Lower lobe of right lung (tissue), 2 donors: ENCODE data around the gene CCDC68. TPM values are rescaled to one million over a fixed set of nuclear protein-coding genes. Genes with fewer than 3 reads are reported as not detected.

Experiments
- ATAC-seq, 2 donors: fragments of 200-7000 bp; cut with Tn5 transposase; one replicate each; pipeline ENCODE4 v1.9.1; 2020 to 2022; ENCODE audit warnings: mild to moderate bottlenecking in 2 of 2, moderate library complexity in 2 of 2
- DNase-seq: peaks from one replicate; pipeline ENCODE4 v3.0.0-alpha.2; 2020
- H3K27ac ChIP-seq: fragments of 200-600 bp; one replicate; pipeline ENCODE4 v1.8.0; 2022
- H3K27me3 ChIP-seq: fragments of 200-600 bp; one replicate; pipeline ENCODE4 v1.8.0; 2022; ENCODE audit warnings: low read depth
- H3K36me3 ChIP-seq: fragments of 200-600 bp; one replicate; pipeline ENCODE4 v1.8.0; 2022; ENCODE audit warnings: mild to moderate bottlenecking
- H3K4me1 ChIP-seq: fragments of 200-600 bp; one replicate; pipeline ENCODE4 v1.8.0; 2022
- H3K4me3 ChIP-seq: fragments of 200-600 bp; one replicate; pipeline ENCODE4 v1.8.0; 2022; ENCODE audit warnings: mild to moderate bottlenecking
- H3K9me3 ChIP-seq: fragments of 200-600 bp; one replicate; pipeline ENCODE4 v1.8.0; 2022
- intact Hi-C: fragments of 100-400 bp; cut with DNase I; formaldehyde crosslinking; loops from one replicate; pipeline ENCODE4 v1.11.0; 2022
- total RNA-seq: library from RNA; stranded (reverse); fragmentation: NEBNext Ultra II Directional; extraction: Animal tissue kit (Norgen Biotek cat#: 25700); gene quantifications from one replicate; pipeline ENCODE4 v1.2.1, GENCODE V29; 2021
- TF ChIP-seq, protein P1 (sequence below): fragments of 200-600 bp; IDR thresholded peaks from one replicate; pipeline ENCODE4 v1.8.0; 2022; ENCODE audit warnings: antibody characterized with exemption, mild to moderate bottlenecking
- donor health status: DM: no; HTN: yes; CAD: no; lungs with severe emphysema.

CCDC68 gene
- total RNA-seq, 1 donor from 2014 or later = 20.2 TPM

DNA sequence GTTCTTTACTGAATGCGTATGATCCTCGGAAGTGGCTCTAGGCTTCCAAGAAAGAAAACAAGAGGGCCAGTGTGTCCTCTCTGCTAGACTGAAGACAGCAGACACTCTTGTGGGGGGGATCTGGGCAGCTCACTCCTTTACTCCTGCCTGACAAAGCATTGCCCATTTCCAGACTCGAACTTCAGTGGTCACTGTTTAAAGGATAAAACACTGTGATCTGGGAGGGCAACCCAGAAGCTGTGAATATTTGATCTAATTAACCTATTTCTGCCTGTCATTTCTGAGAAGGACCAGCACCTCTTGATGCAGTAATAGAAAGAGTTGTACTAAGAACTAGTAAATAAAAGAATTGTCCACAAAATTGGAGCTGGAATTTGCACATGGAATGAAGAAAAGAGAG lies 24.5 kb upstream of the CCDC68 start:
- H3K36me3 ChIP-seq = no peaks in the 10 kb centered on the region
- no peaks in the 10 kb centered on the region for H3K4me1 ChIP-seq
- H3K4me3 ChIP-seq = no peak overlapping the region
- H3K27ac ChIP-seq = no peak overlapping the region
- DNase-seq = no peak
- H3K27me3 ChIP-seq = no peaks in the 10 kb centered on the region
- ATAC-seq = no peak
- no peaks in the 10 kb centered on the region for H3K9me3 ChIP-seq
- intact Hi-C loops = loop anchor here (10.0 kb wide), 1 partner anchor 309 kb away; no protein-coding TSS in a partner anchor
- TF ChIP-seq, protein P1, sequence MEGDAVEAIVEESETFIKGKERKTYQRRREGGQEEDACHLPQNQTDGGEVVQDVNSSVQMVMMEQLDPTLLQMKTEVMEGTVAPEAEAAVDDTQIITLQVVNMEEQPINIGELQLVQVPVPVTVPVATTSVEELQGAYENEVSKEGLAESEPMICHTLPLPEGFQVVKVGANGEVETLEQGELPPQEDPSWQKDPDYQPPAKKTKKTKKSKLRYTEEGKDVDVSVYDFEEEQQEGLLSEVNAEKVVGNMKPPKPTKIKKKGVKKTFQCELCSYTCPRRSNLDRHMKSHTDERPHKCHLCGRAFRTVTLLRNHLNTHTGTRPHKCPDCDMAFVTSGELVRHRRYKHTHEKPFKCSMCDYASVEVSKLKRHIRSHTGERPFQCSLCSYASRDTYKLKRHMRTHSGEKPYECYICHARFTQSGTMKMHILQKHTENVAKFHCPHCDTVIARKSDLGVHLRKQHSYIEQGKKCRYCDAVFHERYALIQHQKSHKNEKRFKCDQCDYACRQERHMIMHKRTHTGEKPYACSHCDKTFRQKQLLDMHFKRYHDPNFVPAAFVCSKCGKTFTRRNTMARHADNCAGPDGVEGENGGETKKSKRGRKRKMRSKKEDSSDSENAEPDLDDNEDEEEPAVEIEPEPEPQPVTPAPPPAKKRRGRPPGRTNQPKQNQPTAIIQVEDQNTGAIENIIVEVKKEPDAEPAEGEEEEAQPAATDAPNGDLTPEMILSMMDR = no peak

DNA sequence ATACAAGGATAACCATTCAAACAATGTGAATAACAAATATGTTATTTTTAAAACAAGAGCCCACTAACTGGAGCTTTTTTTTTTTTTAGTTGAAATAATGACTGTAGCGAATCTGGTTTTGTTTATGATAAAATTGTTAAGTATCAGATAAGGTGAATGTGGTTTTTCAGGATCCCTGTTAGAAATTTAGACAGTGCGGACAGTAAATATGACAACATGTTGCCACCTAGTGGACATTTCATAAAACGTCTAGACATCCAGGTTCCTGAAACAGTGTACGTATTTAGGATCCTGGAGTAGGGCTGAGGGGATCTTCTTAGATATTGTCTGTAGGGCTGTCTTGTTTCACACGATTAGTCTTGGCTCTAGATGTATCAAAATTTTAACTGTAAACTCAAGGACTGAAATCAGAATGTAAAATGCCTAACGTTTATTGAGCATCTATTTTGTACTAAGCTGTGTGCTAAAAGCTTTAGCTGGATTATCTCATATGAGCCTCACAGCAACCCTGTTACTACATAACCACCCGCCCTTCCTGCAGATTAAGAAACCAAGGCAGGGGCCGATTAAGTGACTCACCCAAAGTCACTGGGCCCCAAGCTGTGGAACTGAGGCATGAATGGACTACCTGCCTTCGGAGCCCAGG lies 23.9 kb upstream of the CCDC68 start:
- H3K36me3 ChIP-seq = no peaks in the 10 kb centered on the region
- no peak for DNase-seq
- H3K27me3 ChIP-seq = no peaks in the 10 kb centered on the region
- H3K27ac ChIP-seq = no peak overlapping the region
- TF ChIP-seq, protein P1 = peak; percentile 70
- no peaks in the 10 kb centered on the region for H3K4me1 ChIP-seq
- no peak overlapping the region for H3K4me3 ChIP-seq
- intact Hi-C loops = loop anchor here (10.0 kb wide), 1 partner anchor 308 kb away; no protein-coding TSS in a partner anchor
- ATAC-seq = peak; percentile 74 to 85
- no peaks in the 10 kb centered on the region for H3K9me3 ChIP-seq

DNA sequence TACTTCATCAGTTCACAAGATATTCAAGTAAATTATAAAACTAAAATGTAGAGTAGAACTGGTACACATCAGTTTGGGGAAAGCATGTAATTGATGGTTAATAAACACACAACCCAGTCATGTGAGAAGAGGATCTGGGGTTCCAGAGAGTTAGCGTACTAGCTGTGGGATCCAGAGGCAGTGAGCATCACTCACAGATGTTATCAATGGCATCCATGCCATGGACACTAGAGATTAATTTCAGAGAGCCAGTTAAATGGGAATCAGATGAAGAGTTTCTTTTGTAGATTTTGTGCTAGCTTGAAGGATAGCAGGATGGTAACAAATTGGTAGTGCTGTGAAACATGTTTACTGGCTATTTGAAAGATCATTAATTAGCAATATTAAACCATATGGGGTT lies 21.8 kb upstream of the CCDC68 start:
- H3K27ac ChIP-seq = no peak overlapping the region
- intact Hi-C loops = loop anchor here (10.0 kb wide), 1 partner anchor 306 kb away; no protein-coding TSS in a partner anchor
- DNase-seq (no peak), ATAC-seq (no peak)
- TF ChIP-seq, protein P1 = no peak
- no peaks in the 10 kb centered on the region for H3K27me3 ChIP-seq
- H3K9me3 ChIP-seq = no peaks in the 10 kb centered on the region
- no peaks in the 10 kb centered on the region for H3K4me1 ChIP-seq
- no peak overlapping the region for H3K4me3 ChIP-seq
- no peaks in the 10 kb centered on the region for H3K36me3 ChIP-seq

DNA sequence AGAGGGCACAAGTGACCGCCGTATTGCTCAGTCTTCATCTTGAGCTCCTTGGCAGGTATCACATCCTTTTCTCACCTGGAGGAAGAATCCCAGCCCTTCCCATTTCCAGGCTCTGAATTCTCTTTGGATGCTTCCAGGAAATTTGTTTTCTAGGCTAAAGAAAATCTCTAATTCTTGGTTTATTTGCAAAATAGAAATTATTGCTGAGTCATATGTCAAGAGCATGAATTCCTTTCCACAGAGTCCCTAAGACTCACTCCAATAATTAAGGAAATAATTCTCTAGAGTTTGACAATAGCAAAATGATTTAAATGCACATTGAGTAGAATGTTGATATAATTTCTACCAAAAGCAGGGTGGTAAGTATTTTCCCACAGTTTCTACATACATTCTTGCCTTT lies 16.3 kb upstream of the CCDC68 start:
- TF ChIP-seq, protein P1 = no peak
- H3K9me3 ChIP-seq = no peaks in the 10 kb centered on the region
- DNase-seq (no peak), ATAC-seq (no peak)
- H3K4me1 ChIP-seq = no peaks in the 10 kb centered on the region
- intact Hi-C loops = no loop called here
- H3K27ac ChIP-seq = no peak overlapping the region
- H3K36me3 ChIP-seq = no peaks in the 10 kb centered on the region
- H3K4me3 ChIP-seq = no peak overlapping the region
- no peaks in the 10 kb centered on the region for H3K27me3 ChIP-seq

DNA sequence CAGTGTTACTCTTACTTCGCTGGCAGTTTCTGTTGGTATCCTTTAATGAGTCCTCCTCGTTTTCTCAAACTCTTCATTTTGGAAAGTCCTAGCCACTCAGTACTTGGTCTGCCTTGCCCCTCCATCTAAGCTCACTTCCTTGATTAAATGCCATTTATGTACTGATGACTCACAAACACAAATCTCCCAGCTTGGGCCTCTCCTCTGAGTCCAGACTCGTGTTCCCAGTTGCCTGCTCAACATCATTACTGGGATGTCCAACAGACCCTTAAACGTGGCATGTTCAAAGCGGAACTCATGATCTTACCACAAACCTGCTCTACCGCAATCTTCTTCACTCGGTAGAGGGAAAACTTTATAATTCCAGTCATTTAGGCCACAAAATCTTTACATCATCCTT lies 13.8 kb upstream of the CCDC68 start:
- intact Hi-C loops = no loop called here
- no peaks in the 10 kb centered on the region for H3K36me3 ChIP-seq
- DNase-seq (no peak), ATAC-seq (no peak)
- no peak overlapping the region for H3K4me3 ChIP-seq
- TF ChIP-seq, protein P1 = no peak
- H3K27ac ChIP-seq = no peak overlapping the region
- H3K4me1 ChIP-seq = no peaks in the 10 kb centered on the region
- no peaks in the 10 kb centered on the region for H3K27me3 ChIP-seq
- no peaks in the 10 kb centered on the region for H3K9me3 ChIP-seq
